PC-3 (cell line): ENCODE results near the gene FPR1. TPM values are rescaled to one million over a fixed set of nuclear protein-coding genes. Genes with fewer than 3 reads are reported as not detected.

ENCODE experiments used
- ATAC-seq: fragments of 200-7000 bp; cut with Tn5 transposase; 2 replicates; pipeline ENCODE4 v1.9.1; 2020; ENCODE audit warnings: mild to moderate bottlenecking, moderate library complexity
- BruUV-seq: library from RNA; stranded (reverse); fragments of 400-500 nt; replicated peaks from 2 replicates; lab custom pipeline; 2021; lab: Mats Ljungman, UMichigan
- CTCF ChIA-PET: fragments of 300-600 bp; sonication (Branson Sonifier 250); formaldehyde crosslinking; loops from one replicate; lab custom pipeline; 2022; ENCODE audit warnings: antibody characterized with exemption; lab: Charles Lee
- POLR2A ChIA-PET: fragments of 300-600 bp; sonication (Branson Sonifier 250); formaldehyde crosslinking; loops from one replicate; lab custom pipeline; 2022; ENCODE audit warnings: antibody characterized with exemption; ENCODE audit not compliant: unreplicated experiment; lab: Charles Lee
- DNase-seq: peaks from one replicate; pipeline ENCODE4 v3.0.0-alpha.2; 2015
- H2AFZ ChIP-seq: fragments of 300-600 bp; sonication (generic); 2 replicates; pipeline ENCODE4 v1.6.0; 2016; ENCODE audit warnings: antibody characterized with exemption, low read length
- H3F3A ChIP-seq: fragments of 300-600 bp; sonication (generic); one replicate; pipeline ENCODE4 v1.6.0; 2017; ENCODE audit warnings: antibody characterized with exemption, low read length, control low read depth, mild to moderate bottlenecking; ENCODE audit not compliant: unreplicated experiment
- H3K27ac ChIP-seq: fragments of 300-600 bp; sonication (generic); 2 replicates; pipeline ENCODE4 v1.5.1; 2016; ENCODE audit warnings: mild to moderate bottlenecking, low read length
- H3K27me3 ChIP-seq: fragments of 300-600 bp; sonication (generic); 2 replicates; pipeline ENCODE4 v1.6.1; 2016; ENCODE audit warnings: low read length, mixed read lengths
- H3K36me3 ChIP-seq: fragments of 300-600 bp; sonication (generic); 2 replicates; pipeline ENCODE4 v1.6.1; 2016; ENCODE audit warnings: low read depth, mixed run types, low read length, mixed read lengths
- H3K4me1 ChIP-seq: fragments of 300-600 bp; sonication (generic); 2 replicates; pipeline ENCODE4 v1.5.1; 2016; ENCODE audit warnings: low read length; ENCODE audit not compliant: insufficient read depth
- H3K4me2 ChIP-seq: fragments of 300-600 bp; sonication (generic); 2 replicates; pipeline ENCODE4 v1.6.0; 2016; ENCODE audit warnings: low read length
- H3K4me3 ChIP-seq: fragments of 300-600 bp; sonication (generic); 2 replicates; pipeline ENCODE4 v1.5.1; 2016; ENCODE audit warnings: mild to moderate bottlenecking, low read length, mixed read lengths
- H3K79me2 ChIP-seq: fragments of 300-600 bp; sonication (generic); 2 replicates; pipeline ENCODE4 v1.6.1; 2017; ENCODE audit warnings: low read length, mixed read lengths
- H3K9ac ChIP-seq: fragments of 300-600 bp; sonication (generic); 2 replicates; pipeline ENCODE4 v1.6.0; 2016; ENCODE audit warnings: mild to moderate bottlenecking, low read length
- H3K9me2 ChIP-seq: fragments of 300-600 bp; sonication (generic); replicated peaks from 2 replicates; pipeline ENCODE4 v1.6.1; 2016; ENCODE audit warnings: mixed run types, low read length, mixed read lengths
- H3K9me3 ChIP-seq: fragments of 300-600 bp; sonication (generic); 2 replicates; pipeline ENCODE4 v1.6.1; 2016; ENCODE audit warnings: low read length, mixed read lengths
- H4K20me1 ChIP-seq: fragments of 300-600 bp; sonication (generic); 2 replicates; pipeline ENCODE4 v1.6.1; 2016; ENCODE audit warnings: low read length, mixed read lengths
- CTCF ChIP-seq: fragments of 300-600 bp; sonication (generic); conservative IDR thresholded peaks from 2 replicates; pipeline ENCODE4 v1.5.1; 2017; ENCODE audit warnings: antibody characterized with exemption, low read depth, mild to moderate bottlenecking, low read length
- EZH2 ChIP-seq: fragments of 300-600 bp; sonication (generic); IDR thresholded peaks from one replicate; pipeline ENCODE4 v1.6.1; 2017; ENCODE audit warnings: antibody characterized with exemption, mild to moderate bottlenecking, low read length; ENCODE audit not compliant: unreplicated experiment
- EZH2phosphoT487 ChIP-seq: fragments of 300-600 bp; sonication (generic); IDR thresholded peaks from 2 replicates; pipeline ENCODE4 v1.6.1; 2018; ENCODE audit warnings: mild to moderate bottlenecking, antibody characterized with exemption, low read length, borderline replicate concordance
- intact Hi-C: fragments of 100-400 bp; cut with micrococcal nuclease; formaldehyde crosslinking; loops from 2 replicates; pipeline ENCODE4 v1.9.0; 2023
- total RNA-seq: library from RNA; depleted of rRNA; stranded (reverse); fragments of >200 nt; gene quantifications from 2 replicates; pipeline ENCODE4 v1.2.3, GENCODE V29; 2014

The FPR1 gene
- total RNA-seq, 1 experiment from 2014 or later, result 0.55 TPM

DNA sequence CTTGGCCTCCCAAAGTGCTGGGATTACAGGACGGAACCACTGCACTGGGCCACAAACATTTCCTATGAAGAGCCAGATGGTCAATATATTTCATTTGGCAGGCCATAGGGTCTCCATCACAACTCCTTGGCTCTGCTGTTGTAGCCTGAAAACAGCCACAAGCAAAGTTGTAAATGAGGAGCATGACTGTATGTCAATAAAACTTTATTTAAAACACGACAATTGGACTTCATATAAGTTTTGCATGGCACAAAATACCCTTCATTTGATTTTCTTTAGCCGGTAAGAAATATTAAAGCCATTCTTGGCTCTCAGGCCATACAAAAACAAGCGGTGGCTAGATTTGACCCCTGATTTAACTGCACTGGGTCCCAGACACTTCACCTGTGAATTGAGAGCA, 3.1 kb upstream of the FPR1 start:
- intact Hi-C loops, result no loop called here
- ChIA-PET POLR2A (no interaction called here), CTCF (no interaction called here)
- no peaks in the 10 kb centered on the region for H3K36me3 ChIP-seq
- H3K27me3 ChIP-seq, result 0 out of 2 replicates have a peak, but pooled peaks cover 4% of the 10 kb centered on the region
- no peak overlapping the region for H3K27ac ChIP-seq
- H3K9me2 ChIP-seq, result no peaks in the 10 kb centered on the region
- no peak overlapping the region for H3K9ac ChIP-seq
- BruUV-seq, result no TSS peak
- no peaks in the 10 kb centered on the region for H3K9me3 ChIP-seq
- H3F3A ChIP-seq, result no peaks in the 10 kb centered on the region
- DNase-seq (no peak), ATAC-seq (no peak)
- no peaks in the 10 kb centered on the region for H3K4me1 ChIP-seq
- no peak overlapping the region for H3K4me3 ChIP-seq
- TF ChIP-seq CTCF (no peak), EZH2 (no peak), EZH2phosphoT487 (no peak)
- H2AFZ ChIP-seq, result no peak overlapping the region
- no peaks in the 10 kb centered on the region for H3K79me2 ChIP-seq
- H4K20me1 ChIP-seq, result no peaks in the 10 kb centered on the region
- H3K4me2 ChIP-seq, result no peak overlapping the region

GRCh38 chr19:51754109-51754508, 2.4 kb upstream of the FPR1 start:
- Histone ChIP-seq H3F3A (no peaks in the 10 kb centered on the region), H3K4me1 (no peaks in the 10 kb centered on the region), H3K36me3 (no peaks in the 10 kb centered on the region), H3K9me2 (no peaks in the 10 kb centered on the region), H3K27me3 (0 out of 2 replicates have a peak, but pooled peaks cover 4% of the 10 kb centered on the region), H2AFZ (no peak overlapping the region), H3K9ac (no peak overlapping the region), H3K4me2 (no peak overlapping the region), H3K27ac (no peak overlapping the region), H4K20me1 (no peaks in the 10 kb centered on the region), H3K9me3 (no peaks in the 10 kb centered on the region), H3K79me2 (no peaks in the 10 kb centered on the region), H3K4me3 (no peak overlapping the region)
- POLR2A ChIA-PET, result no interaction called here
- no peak for TF ChIP-seq EZH2phosphoT487
- no peak for TF ChIP-seq CTCF
- no peak for TF ChIP-seq EZH2
- ATAC-seq (no peak), DNase-seq (no peak)
- BruUV-seq, result no TSS peak
- CTCF ChIA-PET, result no interaction called here
- intact Hi-C loops, result no loop called here

DNA sequence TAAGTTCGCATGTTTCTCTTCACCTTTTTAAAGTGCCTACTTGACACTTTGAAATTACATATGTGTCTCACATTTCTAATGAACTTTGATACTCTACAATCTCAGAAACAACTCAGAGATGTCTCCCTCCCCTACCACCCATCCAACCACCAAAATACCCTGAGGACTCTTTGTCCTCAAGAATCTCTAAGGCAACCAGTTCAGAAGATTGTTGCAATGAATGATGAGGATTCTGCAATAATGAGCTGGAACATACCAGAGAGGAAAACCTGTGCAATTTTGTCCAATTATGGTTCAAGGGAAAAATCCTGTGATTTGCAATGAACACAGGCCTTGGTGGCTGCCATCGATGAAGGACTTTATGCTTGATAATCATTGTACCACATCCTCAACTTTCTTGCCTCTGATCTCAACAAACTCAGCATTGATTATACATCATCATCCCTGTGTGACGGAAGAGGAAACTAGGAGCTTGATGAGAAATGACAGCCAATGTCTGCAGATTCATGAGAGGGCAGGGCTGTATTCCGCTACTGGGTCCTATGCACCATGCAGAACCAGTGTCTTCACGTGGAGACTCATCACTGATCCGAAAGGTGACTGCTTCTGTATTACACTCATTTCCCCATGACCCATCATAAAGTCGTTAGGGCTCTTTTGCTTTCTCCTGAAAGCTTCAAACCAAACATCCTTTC, 1.1 kb downstream of the FPR1 start:
- no peak overlapping the region for H2AFZ ChIP-seq
- H3K36me3 ChIP-seq, result no peaks in the 10 kb centered on the region
- H3F3A ChIP-seq, result no peaks in the 10 kb centered on the region
- H3K4me3 ChIP-seq, result no peak overlapping the region
- no peaks in the 10 kb centered on the region for H3K9me2 ChIP-seq
- H4K20me1 ChIP-seq, result no peaks in the 10 kb centered on the region
- no peak overlapping the region for H3K27ac ChIP-seq
- no peak overlapping the region for H3K9ac ChIP-seq
- H3K4me1 ChIP-seq, result no peaks in the 10 kb centered on the region
- ATAC-seq, result no peak
- intact Hi-C loops, result no loop called here
- DNase-seq, result no peak
- ChIA-PET CTCF (no interaction called here), POLR2A (no interaction called here)
- H3K9me3 ChIP-seq, result no peaks in the 10 kb centered on the region
- no peak overlapping the region for H3K4me2 ChIP-seq
- TF ChIP-seq EZH2 (no peak), CTCF (no peak), EZH2phosphoT487 (no peak)
- no peaks in the 10 kb centered on the region for H3K79me2 ChIP-seq
- peaks cover 5% of the 10 kb centered on the region; the same call in 1 of the 2 replicates for H3K27me3 ChIP-seq
- BruUV-seq, result no TSS peak
